ENCODE data around the gene ABCA4.

Gene ABCA4

GRCh38 chr1:93963585-93963984, 157.4 kb downstream of the ABCA4 start:
- Histone ChIP-seq H3K4me2 (ENCODE audit: low read length) (no peak overlapping the region), H3K9me3 (ENCODE audit: control insufficient read depth, low read length) (no peaks in the 10 kb centered on the region), H3K36me3 (ENCODE audit: control insufficient read depth, insufficient read depth, low read length) (no peaks in the 10 kb centered on the region), H3K9ac (no peak overlapping the region), H3K79me2 (no peaks in the 10 kb centered on the region), H3K4me3 (ENCODE audit: low read depth, low read length) (no peak overlapping the region), H2AFZ (no peak overlapping the region), H3K4me1 (no peaks in the 10 kb centered on the region), H3K27ac (no peak overlapping the region), H3K27me3 (ENCODE audit: control insufficient read depth, insufficient read depth, low read length) (no peaks in the 10 kb centered on the region)
- TF ChIP-seq CTCF (IDR thresholded peaks at IDR 0.05), result no peak

GRCh38 chr1:93961906-93962305, 159.0 kb downstream of the ABCA4 start:
- Histone ChIP-seq H3K27me3 (ENCODE audit: control insufficient read depth, insufficient read depth, low read length) (no peaks in the 10 kb centered on the region), H3K27ac (no peak overlapping the region), H2AFZ (no peak overlapping the region), H3K79me2 (no peaks in the 10 kb centered on the region), H3K36me3 (ENCODE audit: control insufficient read depth, insufficient read depth, low read length) (no peaks in the 10 kb centered on the region), H3K4me2 (ENCODE audit: low read length) (no peak overlapping the region), H3K9ac (no peak overlapping the region), H3K4me3 (ENCODE audit: low read depth, low read length) (no peak overlapping the region), H3K4me1 (no peaks in the 10 kb centered on the region), H3K9me3 (ENCODE audit: control insufficient read depth, low read length) (no peaks in the 10 kb centered on the region)
- no peak for TF ChIP-seq CTCF (IDR thresholded peaks at IDR 0.05)

- H3K79me2 ChIP-seq, result no peaks in the 10 kb centered on the region
- TF ChIP-seq CTCF (IDR thresholded peaks at IDR 0.05), result no peak
- no peak overlapping the region for H3K9ac ChIP-seq
- H2AFZ ChIP-seq, result no peak overlapping the region
- H3K9me3 ChIP-seq (ENCODE audit: control insufficient read depth, low read length), result no peaks in the 10 kb centered on the region
- H3K27me3 ChIP-seq (ENCODE audit: control insufficient read depth, insufficient read depth, low read length), result no peaks in the 10 kb centered on the region
- no peaks in the 10 kb centered on the region for H3K36me3 ChIP-seq (ENCODE audit: control insufficient read depth, insufficient read depth, low read length)
- H3K4me1 ChIP-seq, result no peaks in the 10 kb centered on the region
- H3K4me2 ChIP-seq (ENCODE audit: low read length), result no peak overlapping the region
- no peak overlapping the region for H3K27ac ChIP-seq
- no peak overlapping the region for H3K4me3 ChIP-seq (ENCODE audit: low read depth, low read length)
Measured at GRCh38 chr1:93961443-93961842, 159.5 kb downstream of the ABCA4 start.

GRCh38 chr1:93960641-93961147, 160.3 kb downstream of the ABCA4 start:
- no peaks in the 10 kb centered on the region for H3K27me3 ChIP-seq (ENCODE audit: control insufficient read depth, insufficient read depth, low read length)
- no peaks in the 10 kb centered on the region for H3K4me1 ChIP-seq
- no peak for TF ChIP-seq CTCF (IDR thresholded peaks at IDR 0.05)
- H3K9ac ChIP-seq, result no peak overlapping the region
- no peaks in the 10 kb centered on the region for H3K36me3 ChIP-seq (ENCODE audit: control insufficient read depth, insufficient read depth, low read length)
- H3K79me2 ChIP-seq, result no peaks in the 10 kb centered on the region
- H3K9me3 ChIP-seq (ENCODE audit: control insufficient read depth, low read length), result no peaks in the 10 kb centered on the region
- H3K4me2 ChIP-seq (ENCODE audit: low read length), result no peak overlapping the region
- H2AFZ ChIP-seq, result no peak overlapping the region
- H3K4me3 ChIP-seq (ENCODE audit: low read depth, low read length), result no peak overlapping the region
- no peak overlapping the region for H3K27ac ChIP-seq

GRCh38 chr1:93959413-93959812, 161.5 kb downstream of the ABCA4 start:
- Histone ChIP-seq H3K79me2 (no peaks in the 10 kb centered on the region), H3K27me3 (ENCODE audit: control insufficient read depth, insufficient read depth, low read length) (no peaks in the 10 kb centered on the region), H2AFZ (no peak overlapping the region), H3K9ac (no peak overlapping the region), H3K4me2 (ENCODE audit: low read length) (no peak overlapping the region), H3K9me3 (ENCODE audit: control insufficient read depth, low read length) (no peaks in the 10 kb centered on the region), H3K4me3 (ENCODE audit: low read depth, low read length) (no peak overlapping the region), H3K4me1 (no peaks in the 10 kb centered on the region), H3K27ac (no peak overlapping the region), H3K36me3 (ENCODE audit: control insufficient read depth, insufficient read depth, low read length) (no peaks in the 10 kb centered on the region)
- no peak for TF ChIP-seq CTCF (IDR thresholded peaks at IDR 0.05)
